Stimulated activated CD8-positive, alpha-beta memory T cell treated with anti-CD3 and anti-CD28 coated beads, Interleukin-7, amount 100 ng/mL, for 1 hour (primary cell): ENCODE data around the gene PRRG2.

Experiments
- DNase-seq, 2 donors: peaks; one replicate each; pipeline ENCODE4 v3.0.0-alpha.2; 2020; ENCODE audit warnings: low read depth in 2 of 2

The PRRG2 gene

GRCh38 chr19:49588365-49589122 is 7.4 kb downstream of the PRRG2 start:
- DNase-seq, result no peak

DNA sequence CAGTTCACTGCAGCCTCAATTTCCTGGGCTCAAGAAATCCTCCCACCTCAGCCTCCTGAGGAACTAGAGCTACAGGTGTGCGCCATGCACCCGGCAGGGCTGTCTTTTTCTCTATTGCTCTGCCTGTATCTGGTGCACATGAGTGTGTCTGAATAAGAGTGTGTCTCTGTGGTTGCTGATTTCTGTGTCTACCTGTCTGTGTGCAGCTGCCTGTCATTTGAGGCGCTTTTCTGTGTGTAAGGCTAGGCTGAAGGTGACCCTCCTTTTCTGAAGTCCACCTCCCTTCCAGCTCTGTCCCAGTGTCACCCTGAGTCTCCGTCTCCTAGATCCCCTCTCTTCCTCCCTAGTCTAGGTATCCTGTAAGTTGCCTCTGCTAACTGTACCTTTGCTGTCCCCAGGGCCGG is 8.4 kb downstream of the PRRG2 start:
- no peak for DNase-seq

GRCh38 chr19:49590071-49590970 is 9.2 kb downstream of the PRRG2 start:
- peak; percentile 83 to 88 for DNase-seq

- DNase-seq, result peak in 1 of 2 donors; percentile 30
Observed at GRCh38 chr19:49590971-49591730, 10.0 kb downstream of the PRRG2 start, which contains the start of gene PRR12. Gene PRR12, plus strand, starts transcription at chr19:49591182. Its CDS starts 473 bp downstream, at chr19:49591655.

GRCh38 chr19:49591731-49592485 is 10.8 kb downstream of the PRRG2 start:
- no peak for DNase-seq

DNA sequence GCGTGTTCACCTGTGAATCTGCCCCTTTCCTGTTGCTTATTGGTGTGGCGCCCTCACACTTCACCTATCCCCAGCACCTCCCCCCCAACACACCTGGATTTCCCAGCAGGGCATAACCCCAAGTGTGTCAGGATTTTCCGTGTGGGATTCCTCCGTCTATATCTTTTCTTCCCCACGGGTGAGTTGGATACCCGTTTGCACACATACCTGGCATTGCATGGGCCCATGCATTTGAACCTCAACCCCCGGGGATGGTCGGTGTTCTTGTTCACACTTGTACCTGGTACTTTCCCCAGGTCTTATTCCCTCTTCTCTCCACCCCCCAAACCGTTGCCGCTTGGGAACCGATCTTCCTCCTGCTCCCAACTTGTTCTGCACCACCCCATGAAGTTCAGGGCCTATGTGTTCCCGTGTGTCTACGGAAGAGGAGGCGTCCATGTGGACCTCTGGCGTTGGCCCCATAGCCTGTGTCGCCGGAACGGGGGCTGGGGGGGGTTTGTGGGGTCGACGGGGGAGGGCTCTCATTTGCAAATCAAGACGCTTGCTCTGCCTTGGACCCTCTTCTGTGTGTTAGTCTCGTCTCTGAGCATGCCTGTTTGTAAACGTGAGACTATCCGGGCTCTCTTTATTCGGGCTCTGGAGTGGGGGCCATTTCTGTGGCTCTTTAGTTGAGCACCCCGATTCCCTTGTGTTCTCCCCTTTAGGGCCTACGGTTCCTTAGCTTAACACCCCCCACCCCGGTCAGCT is 11.5 kb downstream of the PRRG2 start:
- no peak for DNase-seq

DNA sequence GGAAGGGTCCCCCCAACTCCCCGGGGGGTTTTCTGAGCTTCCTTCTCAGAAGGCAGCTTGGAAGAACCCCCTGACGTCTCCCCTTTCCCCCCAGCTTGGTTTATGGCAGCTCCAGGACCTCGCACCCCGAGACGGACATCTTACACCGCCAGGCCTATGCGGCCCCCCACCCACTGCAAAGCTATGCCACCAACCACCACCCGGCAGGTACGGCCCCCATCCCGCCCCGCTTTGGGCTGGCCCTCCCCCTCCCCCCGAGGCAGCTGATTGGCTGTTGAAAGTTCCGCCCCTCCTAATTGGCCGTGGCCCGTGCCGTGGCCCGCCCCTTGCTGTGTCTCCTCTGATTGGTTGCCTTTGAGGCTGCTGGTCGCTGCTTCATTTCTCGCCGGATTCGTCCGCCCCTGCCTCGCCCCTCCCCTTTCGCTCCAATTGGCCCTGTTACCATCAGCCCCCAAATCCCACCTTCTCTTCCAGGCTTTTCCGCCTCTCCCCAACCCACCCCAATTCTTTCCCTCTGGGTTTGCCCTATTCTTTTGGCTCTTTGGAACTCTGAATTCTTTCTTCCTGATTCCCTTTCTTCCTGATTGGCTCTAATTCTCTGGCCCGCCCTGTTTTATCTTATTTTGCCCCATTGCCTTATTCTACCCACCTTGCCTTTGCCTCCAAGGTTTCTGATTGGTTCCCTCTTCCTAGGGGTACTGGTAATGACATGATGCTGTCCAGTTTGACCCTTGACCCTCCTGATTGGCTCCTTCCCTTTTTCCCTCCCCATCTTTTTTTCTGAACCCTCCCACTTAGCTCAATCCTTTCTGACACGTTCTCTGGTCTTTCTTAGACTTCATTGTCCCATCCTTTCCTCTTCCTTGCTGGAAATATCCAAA is 12.4 kb downstream of the PRRG2 start:
- DNase-seq, result peak; percentile 79 to 80

DNA sequence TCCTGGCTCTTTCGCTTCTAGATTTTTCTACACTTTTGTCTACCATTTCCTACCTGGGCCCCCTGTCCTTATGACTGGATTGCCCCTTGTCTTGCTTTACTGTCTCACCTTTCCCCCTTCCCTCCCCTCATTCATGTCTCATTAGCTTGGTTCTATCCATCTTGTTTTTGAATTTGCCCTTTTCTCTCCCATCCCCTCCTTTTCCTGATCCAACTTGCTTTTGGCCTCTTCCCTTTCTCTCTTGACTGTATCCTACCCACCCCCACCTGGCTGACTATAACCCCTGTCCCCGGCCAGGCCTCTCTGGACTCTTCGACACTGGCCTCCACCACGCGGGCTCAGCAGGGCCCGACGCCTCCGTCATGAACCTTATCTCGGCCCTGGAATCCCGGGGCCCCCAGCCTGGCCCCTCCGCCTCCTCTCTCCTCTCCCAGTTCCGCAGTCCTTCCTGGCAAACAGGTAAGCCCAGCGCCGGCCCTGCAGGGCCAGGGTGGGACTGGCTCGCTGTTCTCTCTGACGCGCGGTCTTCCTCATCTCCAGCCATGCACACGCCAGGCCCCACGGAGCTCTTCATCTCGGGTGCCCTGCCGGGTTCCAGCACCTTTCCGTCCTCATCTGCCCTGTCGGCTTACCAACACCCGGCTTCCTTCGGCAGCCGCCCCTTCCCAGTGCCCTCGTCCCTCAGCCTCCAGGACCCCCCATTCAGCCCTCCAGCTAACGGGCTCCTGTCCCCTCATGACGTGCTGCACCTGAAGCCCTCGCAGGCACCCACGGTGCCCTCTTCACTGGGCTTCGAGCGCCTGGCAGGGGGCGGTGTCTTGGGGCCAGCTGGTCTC is 13.3 kb downstream of the PRRG2 start:
- no peak for DNase-seq

- DNase-seq, result no peak
Observed at GRCh38 chr19:49594993-49595818, 14.1 kb downstream of the PRRG2 start.

- no peak for DNase-seq
Observed at GRCh38 chr19:49595819-49596404, 14.8 kb downstream of the PRRG2 start.

GRCh38 chr19:49596407-49596806 is 15.3 kb downstream of the PRRG2 start:
- no peak for DNase-seq

GRCh38 chr19:49596954-49597702 is 16.0 kb downstream of the PRRG2 start:
- no peak for DNase-seq

GRCh38 chr19:49597703-49597974 is 16.5 kb downstream of the PRRG2 start:
- DNase-seq, result no peak

GRCh38 chr19:49599378-49600295 is 18.5 kb downstream of the PRRG2 start:
- DNase-seq, result no peak

- DNase-seq, result no peak
Observed at GRCh38 chr19:49601482-49602038, 20.4 kb downstream of the PRRG2 start.
